Measurements from ENCODE around the gene TMEM132C.

The TMEM132C gene

DNA sequence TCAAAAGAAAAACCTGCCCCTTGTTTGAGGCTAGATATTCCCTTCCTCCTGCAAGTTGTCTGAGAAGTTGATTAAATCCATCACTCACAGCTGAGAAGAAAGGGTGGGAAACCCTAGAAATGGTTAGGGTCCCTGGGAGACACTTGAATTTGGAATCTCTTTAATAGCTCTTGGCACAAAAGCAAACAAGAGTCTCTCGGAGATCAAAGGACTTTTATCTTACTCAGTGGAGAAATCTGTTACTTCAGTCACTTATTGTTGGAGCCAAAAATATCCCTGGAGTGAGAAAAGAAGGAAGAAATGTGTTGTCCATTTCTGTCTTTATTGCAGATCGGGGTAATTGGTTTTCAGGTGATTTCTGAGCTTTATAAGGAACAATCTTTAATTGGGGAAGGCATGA, 47.0 kb downstream of the TMEM132C start:
- no peaks in the 10 kb centered on the region for H3K27me3 Mint-ChIP-seq
- H3K4me3 Mint-ChIP-seq: no peak overlapping the region
- intact Hi-C loops (cut with micrococcal nuclease): no loop called here
- peaks cover 17% of the 10 kb centered on the region for H3K9me3 Mint-ChIP-seq
- H3K4me1 Mint-ChIP-seq (ENCODE audit: low read depth): no peaks in the 10 kb centered on the region
- no peaks in the 10 kb centered on the region for H3K36me3 Mint-ChIP-seq (ENCODE audit: low read depth)
- no peak overlapping the region for H3K27ac Mint-ChIP-seq

DNA sequence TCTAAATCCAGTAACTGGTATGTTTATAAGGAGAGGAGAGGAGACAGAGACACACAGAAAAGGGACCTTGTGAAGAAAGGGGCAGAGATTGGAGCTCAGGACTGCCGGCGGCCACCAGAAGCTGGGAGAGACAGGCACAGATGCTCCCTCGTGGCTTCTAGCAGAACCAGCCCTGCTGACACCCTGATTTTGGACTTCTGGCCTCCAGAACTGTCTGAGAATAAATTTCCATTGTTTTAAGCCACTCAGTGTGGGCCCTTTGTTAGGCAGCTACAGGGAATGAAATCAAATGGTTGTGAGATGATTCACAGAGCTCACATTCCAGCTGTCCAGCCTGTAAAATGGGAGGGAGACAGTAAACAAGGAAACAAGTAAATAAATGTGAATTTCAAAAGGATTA, 47.6 kb downstream of the TMEM132C start:
- H3K4me3 Mint-ChIP-seq: no peak overlapping the region
- H3K36me3 Mint-ChIP-seq (ENCODE audit: low read depth): no peaks in the 10 kb centered on the region
- H3K27me3 Mint-ChIP-seq: no peaks in the 10 kb centered on the region
- no peaks in the 10 kb centered on the region for H3K4me1 Mint-ChIP-seq (ENCODE audit: low read depth)
- intact Hi-C loops (cut with micrococcal nuclease): no loop called here
- H3K27ac Mint-ChIP-seq: no peak overlapping the region
- peaks cover 17% of the 10 kb centered on the region for H3K9me3 Mint-ChIP-seq

GRCh38 chr12:128316078-128316477, 49.1 kb downstream of the TMEM132C start:
- no peaks in the 10 kb centered on the region for H3K4me1 Mint-ChIP-seq (ENCODE audit: low read depth)
- H3K4me3 Mint-ChIP-seq: no peak overlapping the region
- H3K36me3 Mint-ChIP-seq (ENCODE audit: low read depth): no peaks in the 10 kb centered on the region
- H3K27me3 Mint-ChIP-seq: no peaks in the 10 kb centered on the region
- H3K9me3 Mint-ChIP-seq: peaks cover 9% of the 10 kb centered on the region
- intact Hi-C loops (cut with micrococcal nuclease): no loop called here
- H3K27ac Mint-ChIP-seq: no peak overlapping the region

- Mint-ChIP-seq H3K4me1 (ENCODE audit: low read depth) (no peaks in the 10 kb centered on the region), H3K27ac (no peak overlapping the region), H3K27me3 (no peaks in the 10 kb centered on the region), H3K4me3 (no peak overlapping the region), H3K36me3 (ENCODE audit: low read depth) (no peaks in the 10 kb centered on the region), H3K9me3 (peaks cover 11% of the 10 kb centered on the region)
- intact Hi-C loops (cut with micrococcal nuclease): no loop called here
Measured at GRCh38 chr12:128316973-128317526, 50.1 kb downstream of the TMEM132C start.

- intact Hi-C loops (cut with micrococcal nuclease): no loop called here
- Mint-ChIP-seq H3K4me3 (no peak overlapping the region), H3K9me3 (peaks cover 19% of the 10 kb centered on the region), H3K27me3 (no peaks in the 10 kb centered on the region), H3K36me3 (ENCODE audit: low read depth) (no peaks in the 10 kb centered on the region), H3K4me1 (ENCODE audit: low read depth) (no peaks in the 10 kb centered on the region), H3K27ac (no peak overlapping the region)
Measured at GRCh38 chr12:128318341-128318740, 51.4 kb downstream of the TMEM132C start.

DNA sequence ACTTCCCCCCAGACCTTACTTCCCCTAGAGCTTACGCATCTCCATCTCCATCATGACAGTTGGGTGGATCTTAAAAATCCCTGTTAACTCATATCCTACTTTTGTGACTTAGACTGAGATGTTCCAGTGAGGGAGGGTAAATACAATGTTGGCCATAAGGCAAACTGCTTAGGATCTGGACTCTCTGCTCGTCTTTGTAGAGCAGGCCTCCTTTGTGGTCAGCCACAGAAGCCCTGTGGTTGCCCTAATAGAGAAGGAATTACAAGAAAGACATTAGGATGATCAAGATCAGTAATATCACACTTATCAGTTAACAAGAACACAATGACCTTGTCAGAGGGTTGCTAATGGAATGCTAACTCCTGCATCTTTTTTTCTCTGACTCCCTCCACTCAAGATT, 52.0 kb downstream of the TMEM132C start:
- Mint-ChIP-seq H3K36me3 (ENCODE audit: low read depth) (no peaks in the 10 kb centered on the region), H3K4me1 (ENCODE audit: low read depth) (no peaks in the 10 kb centered on the region), H3K27me3 (no peaks in the 10 kb centered on the region), H3K4me3 (no peak overlapping the region), H3K27ac (no peak overlapping the region), H3K9me3 (peaks cover 25% of the 10 kb centered on the region)
- intact Hi-C loops (cut with micrococcal nuclease): no loop called here

DNA sequence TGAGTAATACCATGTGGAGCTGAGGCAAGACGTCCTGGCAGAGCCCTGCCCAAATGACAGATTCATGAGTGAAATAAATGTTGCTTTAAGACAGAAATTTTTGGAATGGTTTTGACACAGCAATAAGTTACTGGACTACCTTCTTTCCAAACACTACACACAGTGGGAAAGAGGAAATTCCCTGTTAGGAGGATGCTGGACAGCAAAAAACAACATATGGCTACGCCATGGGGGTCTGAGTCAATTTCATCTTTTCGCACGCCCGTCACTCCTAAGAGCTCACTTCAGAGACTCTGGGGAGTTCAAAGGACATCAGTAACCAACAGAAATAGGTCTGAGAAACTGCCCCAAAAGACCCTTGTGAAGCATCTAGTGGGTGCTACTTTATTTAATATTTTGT, 55.4 kb downstream of the TMEM132C start:
- peaks cover 26% of the 10 kb centered on the region for H3K9me3 Mint-ChIP-seq
- intact Hi-C loops (cut with micrococcal nuclease): no loop called here

GRCh38 chr12:128323145-128323920, 56.4 kb downstream of the TMEM132C start:
- Mint-ChIP-seq H3K27ac (no peak overlapping the region), H3K4me1 (ENCODE audit: low read depth) (no peaks in the 10 kb centered on the region), H3K27me3 (no peaks in the 10 kb centered on the region), H3K36me3 (ENCODE audit: low read depth) (no peaks in the 10 kb centered on the region), H3K4me3 (no peak overlapping the region), H3K9me3 (peaks cover 26% of the 10 kb centered on the region)
- intact Hi-C loops (cut with micrococcal nuclease): no loop called here

More for the DNA sequence above, 55.4 kb downstream of the TMEM132C start:
- H3K27me3 Mint-ChIP-seq: no peaks in the 10 kb centered on the region
- H3K36me3 Mint-ChIP-seq (ENCODE audit: low read depth): no peaks in the 10 kb centered on the region
- no peak overlapping the region for H3K27ac Mint-ChIP-seq
- no peak overlapping the region for H3K4me3 Mint-ChIP-seq
- no peaks in the 10 kb centered on the region for H3K4me1 Mint-ChIP-seq (ENCODE audit: low read depth)

- intact Hi-C loops (cut with micrococcal nuclease): no loop called here
- H3K4me1 Mint-ChIP-seq (ENCODE audit: low read depth): no peaks in the 10 kb centered on the region
- H3K27ac Mint-ChIP-seq: no peak overlapping the region
- H3K9me3 Mint-ChIP-seq: peaks cover 26% of the 10 kb centered on the region
- no peaks in the 10 kb centered on the region for H3K27me3 Mint-ChIP-seq
- no peak overlapping the region for H3K4me3 Mint-ChIP-seq
- no peaks in the 10 kb centered on the region for H3K36me3 Mint-ChIP-seq (ENCODE audit: low read depth)
Measured at GRCh38 chr12:128325646-128326045, 58.7 kb downstream of the TMEM132C start.

GRCh38 chr12:128326406-128326805, 59.4 kb downstream of the TMEM132C start:
- Mint-ChIP-seq H3K4me1 (ENCODE audit: low read depth) (no peaks in the 10 kb centered on the region), H3K9me3 (peaks cover 22% of the 10 kb centered on the region), H3K27ac (no peak overlapping the region), H3K27me3 (no peaks in the 10 kb centered on the region), H3K4me3 (no peak overlapping the region), H3K36me3 (ENCODE audit: low read depth) (no peaks in the 10 kb centered on the region)
- intact Hi-C loops (cut with micrococcal nuclease): no loop called here

DNA sequence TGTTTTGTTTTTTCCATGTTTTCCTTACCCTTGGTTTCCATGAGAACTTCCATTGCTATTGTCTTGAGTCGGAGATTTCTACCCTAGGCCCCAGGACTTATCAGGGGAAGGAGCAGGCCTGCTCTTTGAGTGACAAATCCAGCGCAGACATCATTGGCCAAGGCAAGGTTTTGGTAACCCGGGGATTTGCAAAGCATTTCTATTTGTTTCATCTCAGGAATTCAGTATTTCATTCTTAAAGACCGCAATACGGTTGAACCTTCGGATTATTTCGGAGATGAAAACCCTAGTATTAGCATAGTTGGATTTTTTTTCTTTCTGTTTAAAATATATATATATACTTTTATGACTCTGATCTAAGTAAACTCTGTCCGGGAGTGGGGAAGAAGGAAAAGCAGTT, 62.0 kb downstream of the TMEM132C start:
- no peak overlapping the region for H3K4me3 Mint-ChIP-seq
- no peaks in the 10 kb centered on the region for H3K27me3 Mint-ChIP-seq
- H3K36me3 Mint-ChIP-seq (ENCODE audit: low read depth): no peaks in the 10 kb centered on the region
- H3K9me3 Mint-ChIP-seq: peaks cover under 1% of the 10 kb centered on the region
- intact Hi-C loops (cut with micrococcal nuclease): no loop called here
- no peak overlapping the region for H3K27ac Mint-ChIP-seq
- no peaks in the 10 kb centered on the region for H3K4me1 Mint-ChIP-seq (ENCODE audit: low read depth)

DNA sequence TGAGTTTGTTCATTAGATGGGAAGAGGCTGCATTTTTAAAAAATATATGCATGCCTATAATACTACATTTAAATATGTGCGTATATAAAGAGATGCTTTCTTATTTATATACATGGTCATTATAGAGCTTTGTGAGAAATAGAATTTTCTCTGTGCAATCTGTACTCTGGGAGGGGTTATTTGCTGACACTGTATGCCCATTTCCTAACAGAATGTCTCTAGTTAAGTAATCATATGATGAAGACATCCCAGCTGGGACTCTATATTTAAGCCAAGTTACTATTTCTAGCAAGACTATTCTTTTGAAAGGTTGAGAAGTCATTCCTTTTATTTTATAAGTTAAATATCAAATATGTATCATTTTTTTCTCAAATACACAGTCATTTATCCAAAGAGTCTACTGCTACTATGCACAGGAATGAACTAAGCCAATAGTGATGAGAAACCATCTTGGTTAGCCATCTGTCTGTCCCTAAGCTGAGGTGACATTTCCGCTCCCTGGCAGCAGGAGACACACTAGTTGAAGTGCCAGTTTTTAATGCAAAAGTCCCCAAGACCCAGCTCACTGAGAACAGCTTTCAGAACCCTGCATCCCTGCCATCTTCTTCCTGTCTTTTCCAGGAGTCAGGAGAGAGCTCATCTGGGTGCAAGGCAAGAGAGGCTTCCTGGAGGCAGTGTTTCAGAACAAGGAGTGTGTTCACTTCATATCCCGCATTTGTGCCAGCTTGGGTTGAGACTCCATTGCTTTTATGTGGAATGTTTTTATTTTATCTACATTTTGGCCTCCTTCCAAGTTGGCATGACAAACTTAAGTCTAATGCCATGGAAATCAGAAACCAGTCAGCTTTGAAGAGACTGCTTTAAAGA, 69.5 kb downstream of the TMEM132C start:
- H3K27me3 Mint-ChIP-seq: peaks cover 4% of the 10 kb centered on the region
- H3K4me1 Mint-ChIP-seq (ENCODE audit: low read depth): no peaks in the 10 kb centered on the region
- no peak overlapping the region for H3K27ac Mint-ChIP-seq
- intact Hi-C loops (cut with micrococcal nuclease): no loop called here
- no peak overlapping the region for H3K4me3 Mint-ChIP-seq
- no peaks in the 10 kb centered on the region for H3K36me3 Mint-ChIP-seq (ENCODE audit: low read depth)
- H3K9me3 Mint-ChIP-seq: no peaks in the 10 kb centered on the region

- no peaks in the 10 kb centered on the region for H3K9me3 Mint-ChIP-seq
- intact Hi-C loops (cut with micrococcal nuclease): no loop called here
- peaks cover 4% of the 10 kb centered on the region for H3K27me3 Mint-ChIP-seq
- no peak overlapping the region for H3K4me3 Mint-ChIP-seq
- H3K4me1 Mint-ChIP-seq (ENCODE audit: low read depth): no peaks in the 10 kb centered on the region
- H3K27ac Mint-ChIP-seq: no peak overlapping the region
- no peaks in the 10 kb centered on the region for H3K36me3 Mint-ChIP-seq (ENCODE audit: low read depth)
Measured at GRCh38 chr12:128337071-128337345, 70.0 kb downstream of the TMEM132C start.

- Mint-ChIP-seq H3K27me3 (peaks cover 4% of the 10 kb centered on the region), H3K4me1 (ENCODE audit: low read depth) (no peaks in the 10 kb centered on the region), H3K27ac (no peak overlapping the region), H3K36me3 (ENCODE audit: low read depth) (no peaks in the 10 kb centered on the region), H3K9me3 (no peaks in the 10 kb centered on the region), H3K4me3 (no peak overlapping the region)
- intact Hi-C loops (cut with micrococcal nuclease): no loop called here
Measured at GRCh38 chr12:128337431-128338170, 70.6 kb downstream of the TMEM132C start.

Data from dendritic cell treated with granulocyte-macrophage colony-stimulating factor and Interleukin-4, amounts not matched to agents 40 ng/mL and 50 ng/mL, for 4 days (primary cell).